Measurements from ENCODE around the gene GCFC2.

DNA sequence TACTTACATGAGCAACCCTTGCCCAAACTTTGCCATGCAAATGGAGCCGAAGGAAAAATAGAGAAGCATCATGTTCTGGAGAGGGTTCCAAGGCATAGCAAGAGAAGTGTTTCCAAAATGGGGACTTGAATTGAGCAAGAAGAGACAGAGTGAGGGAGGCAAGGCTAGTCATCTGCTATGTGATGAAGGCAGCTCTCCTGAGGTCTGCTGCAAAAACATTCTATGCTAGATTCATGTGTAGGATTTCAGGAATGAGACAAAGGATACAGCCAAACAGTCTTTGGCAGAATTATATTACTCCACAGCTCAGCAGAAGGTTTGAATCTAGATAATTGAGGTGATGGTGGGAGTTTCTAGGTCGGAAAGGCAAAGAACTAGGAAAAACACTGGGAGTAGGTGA lies 88.2 kb downstream of the GCFC2 start:
- TF ChIP-seq, protein P1, sequence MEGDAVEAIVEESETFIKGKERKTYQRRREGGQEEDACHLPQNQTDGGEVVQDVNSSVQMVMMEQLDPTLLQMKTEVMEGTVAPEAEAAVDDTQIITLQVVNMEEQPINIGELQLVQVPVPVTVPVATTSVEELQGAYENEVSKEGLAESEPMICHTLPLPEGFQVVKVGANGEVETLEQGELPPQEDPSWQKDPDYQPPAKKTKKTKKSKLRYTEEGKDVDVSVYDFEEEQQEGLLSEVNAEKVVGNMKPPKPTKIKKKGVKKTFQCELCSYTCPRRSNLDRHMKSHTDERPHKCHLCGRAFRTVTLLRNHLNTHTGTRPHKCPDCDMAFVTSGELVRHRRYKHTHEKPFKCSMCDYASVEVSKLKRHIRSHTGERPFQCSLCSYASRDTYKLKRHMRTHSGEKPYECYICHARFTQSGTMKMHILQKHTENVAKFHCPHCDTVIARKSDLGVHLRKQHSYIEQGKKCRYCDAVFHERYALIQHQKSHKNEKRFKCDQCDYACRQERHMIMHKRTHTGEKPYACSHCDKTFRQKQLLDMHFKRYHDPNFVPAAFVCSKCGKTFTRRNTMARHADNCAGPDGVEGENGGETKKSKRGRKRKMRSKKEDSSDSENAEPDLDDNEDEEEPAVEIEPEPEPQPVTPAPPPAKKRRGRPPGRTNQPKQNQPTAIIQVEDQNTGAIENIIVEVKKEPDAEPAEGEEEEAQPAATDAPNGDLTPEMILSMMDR (IDR thresholded peaks at IDR 0.05; ENCODE audit: low read length), result no peak
- no peak for TF ChIP-seq EZH2 (IDR thresholded peaks at IDR 0.05; ENCODE audit: borderline replicate concordance, low read length)

Measured in OCI-LY1 (cell line).